HEK293 (cell line): Measurements from ENCODE around the gene CIZ1.

ENCODE experiments used
- AEBP2 ChIP-seq: fragments of 450-650 bp; formaldehyde crosslinking; IDR thresholded peaks from 2 replicates; pipeline ENCODE4 v1.5.1; 2016; ENCODE audit warnings: missing biosample characterization, missing genetic modification characterization, borderline replicate concordance
- BCL6B ChIP-seq: fragments of 450-650 bp; formaldehyde crosslinking; IDR thresholded peaks from 2 replicates; pipeline ENCODE4 v1.5.1; 2017; ENCODE audit warnings: missing biosample characterization, missing genetic modification characterization
- GLI4 ChIP-seq: fragments of 450-650 bp; formaldehyde crosslinking; IDR thresholded peaks from 2 replicates; pipeline ENCODE4 v1.5.1; 2016; ENCODE audit warnings: missing biosample characterization, missing genetic modification characterization
- HOXD13 ChIP-seq: sonication (generic); formaldehyde crosslinking; IDR thresholded peaks from 2 replicates; pipeline ENCODE4 v1.8.0; 2022; ENCODE audit warnings: missing genetic modification reagents, borderline replicate concordance
- KLF10 ChIP-seq: fragments of 450-650 bp; IDR thresholded peaks from 2 replicates; pipeline ENCODE4 v1.5.1; 2018; ENCODE audit warnings: missing biosample characterization, mild to moderate bottlenecking, missing genetic modification characterization
- OVOL3 ChIP-seq: fragments of 450-650 bp; formaldehyde crosslinking; IDR thresholded peaks from 2 replicates; pipeline ENCODE4 v1.5.1; 2016; ENCODE audit warnings: missing biosample characterization, missing genetic modification characterization
- PATZ1 ChIP-seq: fragments of 450-650 bp; formaldehyde crosslinking; IDR thresholded peaks from 2 replicates; pipeline ENCODE4 v1.5.1; 2016; ENCODE audit warnings: missing biosample characterization, missing genetic modification characterization
- SALL2 ChIP-seq: fragments of 450-650 bp; formaldehyde crosslinking; IDR thresholded peaks from 2 replicates; pipeline ENCODE4 v1.5.0; 2017; ENCODE audit warnings: missing biosample characterization, mild to moderate bottlenecking, missing genetic modification characterization, borderline replicate concordance
- ZBTB26 ChIP-seq: fragments of 450-650 bp; formaldehyde crosslinking; optimal IDR thresholded peaks from 2 replicates; pipeline ENCODE3; 2016; ENCODE audit warnings: missing biosample characterization, mild to moderate bottlenecking, missing genetic modification characterization
- ZEB2 ChIP-seq: fragments of 450-650 bp; formaldehyde crosslinking; IDR thresholded peaks from 2 replicates; pipeline ENCODE4 v1.5.1; 2016; ENCODE audit warnings: missing biosample characterization, missing genetic modification characterization
- ZFP69B ChIP-seq: fragments of 450-650 bp; formaldehyde crosslinking; IDR thresholded peaks from 2 replicates; pipeline ENCODE4 v1.5.1; 2016; ENCODE audit warnings: missing biosample characterization, missing genetic modification characterization
- ZNF121 ChIP-seq: fragments of 450-650 bp; formaldehyde crosslinking; IDR thresholded peaks from 2 replicates; pipeline ENCODE4 v1.5.1; 2016; ENCODE audit warnings: missing biosample characterization, missing genetic modification characterization
- ZNF146 ChIP-seq: fragments of 450-650 bp; formaldehyde crosslinking; IDR thresholded peaks from 2 replicates; pipeline ENCODE4 v1.5.1; 2016; ENCODE audit warnings: missing biosample characterization, missing genetic modification characterization
- ZNF18 ChIP-seq: fragments of 450-650 bp; formaldehyde crosslinking; IDR thresholded peaks from 2 replicates; pipeline ENCODE4 v1.5.1; 2016; ENCODE audit warnings: missing biosample characterization, missing genetic modification characterization
- ZNF335 ChIP-seq: fragments of 450-650 bp; formaldehyde crosslinking; conservative IDR thresholded peaks from 2 replicates; pipeline ENCODE4 v1.5.1; 2016; ENCODE audit warnings: missing biosample characterization, missing genetic modification characterization
- ZNF398 ChIP-seq: fragments of 450-650 bp; formaldehyde crosslinking; IDR thresholded peaks from 2 replicates; pipeline ENCODE4 v1.5.1; 2017; ENCODE audit warnings: missing biosample characterization, missing genetic modification characterization
- ZNF488 ChIP-seq: fragments of 450-650 bp; formaldehyde crosslinking; IDR thresholded peaks from 2 replicates; pipeline ENCODE4 v1.5.1; 2016; ENCODE audit warnings: missing biosample characterization, missing genetic modification characterization
- ZNF529 ChIP-seq: fragments of 450-650 bp; formaldehyde crosslinking; IDR thresholded peaks from 2 replicates; pipeline ENCODE4 v1.5.1; 2017; ENCODE audit warnings: missing genetic modification characterization, missing biosample characterization; ENCODE audit not compliant: insufficient replicate concordance
- ZNF560 ChIP-seq: fragments of 450-650 bp; formaldehyde crosslinking; IDR thresholded peaks from 2 replicates; pipeline ENCODE4 v1.5.1; 2017; ENCODE audit warnings: missing biosample characterization, missing genetic modification characterization, borderline replicate concordance
- ZNF610 ChIP-seq: fragments of 450-650 bp; formaldehyde crosslinking; IDR thresholded peaks from 2 replicates; pipeline ENCODE4 v1.5.1; 2016; ENCODE audit warnings: missing biosample characterization, missing genetic modification characterization, borderline replicate concordance
- ZNF623 ChIP-seq: fragments of 450-650 bp; formaldehyde crosslinking; IDR thresholded peaks from 2 replicates; pipeline ENCODE4 v1.5.1; 2016; ENCODE audit warnings: missing biosample characterization, missing genetic modification characterization
- ZNF624 ChIP-seq: fragments of 450-650 bp; formaldehyde crosslinking; IDR thresholded peaks from 2 replicates; pipeline ENCODE4 v1.5.1; 2017; ENCODE audit warnings: missing biosample characterization, missing genetic modification characterization
- ZNF626 ChIP-seq: fragments of 450-650 bp; sonication (Bioruptor Pico); formaldehyde crosslinking; IDR thresholded peaks from 2 replicates; pipeline ENCODE4 v1.5.1; 2018; ENCODE audit warnings: missing biosample characterization, missing genetic modification characterization, inconsistent platforms
- ZNF704 ChIP-seq: fragments of 450-650 bp; formaldehyde crosslinking; IDR thresholded peaks from 2 replicates; pipeline ENCODE4 v1.5.1; 2016; ENCODE audit warnings: missing biosample characterization, missing genetic modification characterization
- ZSCAN18 ChIP-seq: fragments of 450-650 bp; formaldehyde crosslinking; IDR thresholded peaks from 2 replicates; pipeline ENCODE4 v1.5.1; 2016; ENCODE audit warnings: missing biosample characterization, missing genetic modification characterization

Gene CIZ1

GRCh38 chr9:128190516-128191405 is 611 bp downstream of the CIZ1 start (continued):
- TF ChIP-seq ZSCAN18 (tag by site-specific recombination), result no peak
- no peak for TF ChIP-seq ZNF529 (tag by site-specific recombination)
- no peak for TF ChIP-seq ZNF626 (tag by site-specific recombination)
- no peak for TF ChIP-seq AEBP2 (tag by site-specific recombination)
- TF ChIP-seq ZNF623 (tag by site-specific recombination), result no peak
- TF ChIP-seq ZNF488 (tag by site-specific recombination), result no peak
- no peak for TF ChIP-seq ZNF121
- no peak for TF ChIP-seq ZNF610 (tag by site-specific recombination)
- no peak for TF ChIP-seq SALL2 (tag by site-specific recombination)
- TF ChIP-seq ZEB2 (tag by site-specific recombination), result no peak
- TF ChIP-seq ZNF18, result no peak
- no peak for TF ChIP-seq ZNF624 (tag by site-specific recombination)
- TF ChIP-seq KLF10 (tag by site-specific recombination), result no peak
- TF ChIP-seq ZNF560 (tag by site-specific recombination), result no peak
- TF ChIP-seq GLI4 (tag by site-specific recombination), result no peak
- TF ChIP-seq BCL6B, result no peak
- TF ChIP-seq ZBTB26 (tag by site-specific recombination), result no peak
- peak; percentile 35 for TF ChIP-seq PATZ1
- no peak for TF ChIP-seq ZNF704
- no peak for TF ChIP-seq HOXD13 (CRISPR knock-in tag)
- TF ChIP-seq ZNF146 (tag by site-specific recombination), result no peak
- no peak for TF ChIP-seq ZNF335 (tag by site-specific recombination)
- no peak for TF ChIP-seq ZNF398 (tag by site-specific recombination)
- no peak for TF ChIP-seq OVOL3 (tag by site-specific recombination)
- TF ChIP-seq ZFP69B (tag by site-specific recombination), result no peak
